Left ventricle myocardium inferior (tissue), 1 donor: Measurements from ENCODE around the gene AUP1. TPM values are rescaled to one million over a fixed set of nuclear protein-coding genes. Genes with fewer than 3 reads are reported as not detected.

Source experiments
- DNase-seq: peaks from one replicate; pipeline ENCODE4 v3.0.0-alpha.2; 2020
- H3K27ac ChIP-seq: fragments of 200-600 bp; replicated peaks from 2 replicates; pipeline ENCODE4 v1.8.0; 2021
- H3K27me3 ChIP-seq: fragments of 200-600 bp; 2 replicates; pipeline ENCODE4 v1.8.0; 2021; ENCODE audit warnings: low read depth
- H3K36me3 ChIP-seq: fragments of 200-600 bp; 2 replicates; pipeline ENCODE4 v1.8.0; 2021
- H3K4me1 ChIP-seq: fragments of 200-600 bp; 2 replicates; pipeline ENCODE4 v1.8.0; 2021
- H3K4me3 ChIP-seq: fragments of 200-600 bp; 2 replicates; pipeline ENCODE4 v1.8.0; 2021; ENCODE audit warnings: mild to moderate bottlenecking, moderate library complexity
- H3K9me3 ChIP-seq: fragments of 200-600 bp; replicated peaks from 2 replicates; pipeline ENCODE4 v1.8.0; 2021
- CTCF ChIP-seq: fragments of 200-600 bp; IDR thresholded peaks from 2 replicates; pipeline ENCODE4 v1.8.0; 2021; ENCODE audit warnings: antibody characterized with exemption, mild to moderate bottlenecking, borderline replicate concordance
- intact Hi-C: fragments of 100-400 bp; cut with micrococcal nuclease; formaldehyde crosslinking; loops from one replicate; pipeline ENCODE4 v1.11.0; 2022
- total RNA-seq: library from RNA; stranded (reverse); fragmentation: NEBNext Ultra II Directional; extraction: Animal tissue kit (Norgen Biotek cat#: 25700); gene quantifications from one replicate; pipeline ENCODE4 v1.2.1, GENCODE V29; 2021
- donor health status: DM: no; HTN: yes; CAD: no; lungs with severe emphysema.

AUP1 gene
- total RNA-seq, 1 donor from 2014 or later, result 46.9 TPM

- peaks cover 10% of the 10 kb centered on the region for H3K4me1 ChIP-seq
- TF ChIP-seq CTCF, result no peak
- no peaks in the 10 kb centered on the region for H3K36me3 ChIP-seq
- intact Hi-C loops, result no loop called here
- DNase-seq, result no peak
- peaks cover 8% of the 10 kb centered on the region for H3K27me3 ChIP-seq
- no peak overlapping the region for H3K27ac ChIP-seq
- H3K9me3 ChIP-seq, result no peaks in the 10 kb centered on the region
- H3K4me3 ChIP-seq, result no peak overlapping the region
Observed at GRCh38 chr2:74575320-74575719, 45.8 kb upstream of the AUP1 start.

DNA sequence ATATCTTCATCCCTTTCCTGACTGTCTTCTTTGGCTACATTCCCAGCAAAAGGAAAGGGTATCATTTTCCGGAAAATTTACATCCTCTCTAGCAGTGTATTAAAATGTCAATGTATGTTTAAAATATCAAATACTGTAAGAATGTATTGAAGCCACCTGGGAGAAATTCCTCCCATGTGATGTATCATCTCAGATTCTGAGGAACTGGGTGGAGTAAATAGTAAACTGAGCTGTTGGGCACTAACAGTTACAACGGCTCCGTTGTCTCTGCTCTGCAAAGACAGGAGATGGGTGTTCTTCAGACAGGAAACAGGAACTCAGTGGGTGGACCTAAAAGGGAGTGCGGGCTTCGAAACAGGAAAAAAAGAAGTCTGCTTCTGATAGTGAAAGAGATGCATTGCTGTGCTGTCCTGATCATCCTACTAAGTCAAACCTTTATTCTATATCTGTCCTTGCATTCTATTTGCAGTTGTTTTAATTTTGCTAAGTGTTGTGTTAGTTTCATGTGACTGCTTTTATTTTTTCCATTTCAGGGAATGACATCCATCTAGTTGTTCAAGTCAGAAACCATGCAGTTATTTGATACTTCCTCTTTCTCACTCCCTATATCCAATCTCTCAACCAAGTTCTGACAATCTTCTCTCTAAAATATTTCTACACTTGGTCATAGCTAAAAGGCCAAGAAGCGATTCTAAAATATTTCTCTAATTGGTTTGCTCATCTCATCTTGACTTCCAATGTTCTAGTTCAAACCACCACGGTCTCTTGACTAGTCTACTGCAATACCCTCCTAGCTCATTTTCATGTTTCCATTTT lies 44.4 kb upstream of the AUP1 start:
- Histone ChIP-seq H3K27ac (peak overlapping the region; percentile 21), H3K9me3 (no peaks in the 10 kb centered on the region), H3K4me3 (no peak overlapping the region), H3K4me1 (peaks cover 10% of the 10 kb centered on the region), H3K27me3 (peaks cover 12% of the 10 kb centered on the region), H3K36me3 (no peaks in the 10 kb centered on the region)
- TF ChIP-seq CTCF, result no peak
- no peak for DNase-seq
- intact Hi-C loops, result no loop called here

GRCh38 chr2:74572178-74572925 lies 42.8 kb upstream of the AUP1 start:
- H3K36me3 ChIP-seq, result no peaks in the 10 kb centered on the region
- no peak for DNase-seq
- no peak overlapping the region for H3K27ac ChIP-seq
- peaks cover 5% of the 10 kb centered on the region for H3K4me1 ChIP-seq
- no peaks in the 10 kb centered on the region for H3K9me3 ChIP-seq
- TF ChIP-seq CTCF, result no peak
- H3K27me3 ChIP-seq, result peaks cover 26% of the 10 kb centered on the region
- H3K4me3 ChIP-seq, result no peak overlapping the region
- intact Hi-C loops, result no loop called here

DNA sequence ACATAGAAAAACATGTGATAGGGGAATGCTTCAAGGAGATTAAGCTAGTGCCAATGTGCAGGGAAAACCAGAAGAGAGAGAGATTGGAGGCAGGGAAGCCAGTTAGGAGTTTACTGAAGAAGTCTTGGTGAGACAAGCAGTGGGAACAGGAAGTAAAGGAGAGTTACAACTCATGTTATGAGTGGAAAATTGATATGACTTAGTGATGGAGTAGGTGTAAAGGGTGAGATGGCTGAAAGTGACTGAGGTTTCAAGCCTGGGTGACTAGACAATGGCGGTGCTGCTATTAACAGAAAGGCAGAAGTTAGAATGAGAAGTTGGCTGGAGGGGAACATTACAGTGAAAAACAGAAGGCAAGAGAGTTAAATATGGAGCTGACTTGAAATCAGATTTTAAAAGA lies 41.6 kb upstream of the AUP1 start:
- Histone ChIP-seq H3K27ac (no peak overlapping the region), H3K36me3 (no peaks in the 10 kb centered on the region), H3K4me3 (no peak overlapping the region), H3K27me3 (peaks cover 26% of the 10 kb centered on the region), H3K9me3 (no peaks in the 10 kb centered on the region), H3K4me1 (no peaks in the 10 kb centered on the region)
- DNase-seq, result no peak
- TF ChIP-seq CTCF, result no peak
- intact Hi-C loops, result no loop called here

- H3K4me3 ChIP-seq, result no peak overlapping the region
- no peak overlapping the region for H3K27ac ChIP-seq
- no peak for DNase-seq
- no peaks in the 10 kb centered on the region for H3K9me3 ChIP-seq
- intact Hi-C loops, result no loop called here
- no peaks in the 10 kb centered on the region for H3K36me3 ChIP-seq
- peaks cover 26% of the 10 kb centered on the region for H3K27me3 ChIP-seq
- no peak for TF ChIP-seq CTCF
- H3K4me1 ChIP-seq, result no peaks in the 10 kb centered on the region
Observed at GRCh38 chr2:74569686-74570085, 40.2 kb upstream of the AUP1 start.
